AG09309 (cell line): Measurements from ENCODE around the gene BHLHE23.

Experiments used
- DNase-seq: peaks from one replicate; pipeline ENCODE4 v3.0.0-alpha.2; 2010; ENCODE audit warnings: low read depth
- H3K4me3 ChIP-seq: 2 replicates; pipeline ENCODE4 v1.5.1; 2011; ENCODE audit warnings: mild to moderate bottlenecking, low read depth, low read length, moderate library complexity; ENCODE audit not compliant: control insufficient read depth
- CTCF ChIP-seq: IDR thresholded peaks from 2 replicates; pipeline ENCODE4 v1.5.1; 2011; ENCODE audit warnings: mild to moderate bottlenecking, low read depth, low read length, inconsistent platforms; ENCODE audit not compliant: insufficient read depth, control insufficient read depth; ENCODE audit errors: missing control alignments

BHLHE23 gene

GRCh38 chr20:63032026-63032800 lies 25.4 kb upstream of the BHLHE23 start:
- no peak for DNase-seq

GRCh38 chr20:63031251-63032014 lies 24.7 kb upstream of the BHLHE23 start:
- no peak overlapping the region for H3K4me3 ChIP-seq
- no peak for DNase-seq
- no peak for TF ChIP-seq CTCF

More at GRCh38 chr20:63032026-63032800, 25.4 kb upstream of the BHLHE23 start:
- no peak overlapping the region for H3K4me3 ChIP-seq
- no peak for TF ChIP-seq CTCF

GRCh38 chr20:63029358-63030121 lies 22.8 kb upstream of the BHLHE23 start:
- no peak for DNase-seq
- no peak for TF ChIP-seq CTCF
- H3K4me3 ChIP-seq, result no peak overlapping the region

- DNase-seq, result no peak
- H3K4me3 ChIP-seq, result no peak overlapping the region
- TF ChIP-seq CTCF, result no peak
These were observed 21.7 kb upstream of the BHLHE23 start for GRCh38 chr20:63028461-63028921.

GRCh38 chr20:63027922-63028389 lies 21.2 kb upstream of the BHLHE23 start:
- DNase-seq, result no peak
- no peak for TF ChIP-seq CTCF
- no peak overlapping the region for H3K4me3 ChIP-seq

GRCh38 chr20:63027221-63027921 lies 20.6 kb upstream of the BHLHE23 start:
- H3K4me3 ChIP-seq, result no peak overlapping the region
- TF ChIP-seq CTCF, result no peak
- no peak for DNase-seq
